Suprapubic skin (tissue), 4 donors: ENCODE data around the gene TRAPPC10.

ENCODE experiments used
- EP300 ChIP-seq: sonication (generic); formaldehyde crosslinking; IDR thresholded peaks from one replicate; pipeline ENCODE4 v1.6.1; 2017; ENCODE audit warnings: antibody characterized with exemption
- POLR2A ChIP-seq, 2 donors: fragments of 450-650 bp; IDR thresholded peaks; one replicate each; pipeline ENCODE4 v1.6.1; 2017; ENCODE audit warnings: antibody characterized with exemption in 2 of 2, mild to moderate bottlenecking in 2 of 2, moderate library complexity in 2 of 2
- POLR2AphosphoS5 ChIP-seq, 3 donors: sonication (generic); formaldehyde crosslinking; IDR thresholded peaks; one replicate each; pipeline ENCODE4 v1.6.1; 2017; ENCODE audit warnings: antibody characterized with exemption in 3 of 3
- TF ChIP-seq, protein P1 (sequence below), 2 donors: fragments of 200-600 bp in 1 of 2; fragments of 450-650 bp in 1 of 2; sonication (generic) in 1 of 2; IDR thresholded peaks; one replicate each; pipeline ENCODE4 v1.5.1; 2016 to 2019; ENCODE audit warnings: antibody characterized with exemption in 2 of 2, mild to moderate bottlenecking in 1 of 2, moderate library complexity in 1 of 2

- TF ChIP-seq, protein P1, sequence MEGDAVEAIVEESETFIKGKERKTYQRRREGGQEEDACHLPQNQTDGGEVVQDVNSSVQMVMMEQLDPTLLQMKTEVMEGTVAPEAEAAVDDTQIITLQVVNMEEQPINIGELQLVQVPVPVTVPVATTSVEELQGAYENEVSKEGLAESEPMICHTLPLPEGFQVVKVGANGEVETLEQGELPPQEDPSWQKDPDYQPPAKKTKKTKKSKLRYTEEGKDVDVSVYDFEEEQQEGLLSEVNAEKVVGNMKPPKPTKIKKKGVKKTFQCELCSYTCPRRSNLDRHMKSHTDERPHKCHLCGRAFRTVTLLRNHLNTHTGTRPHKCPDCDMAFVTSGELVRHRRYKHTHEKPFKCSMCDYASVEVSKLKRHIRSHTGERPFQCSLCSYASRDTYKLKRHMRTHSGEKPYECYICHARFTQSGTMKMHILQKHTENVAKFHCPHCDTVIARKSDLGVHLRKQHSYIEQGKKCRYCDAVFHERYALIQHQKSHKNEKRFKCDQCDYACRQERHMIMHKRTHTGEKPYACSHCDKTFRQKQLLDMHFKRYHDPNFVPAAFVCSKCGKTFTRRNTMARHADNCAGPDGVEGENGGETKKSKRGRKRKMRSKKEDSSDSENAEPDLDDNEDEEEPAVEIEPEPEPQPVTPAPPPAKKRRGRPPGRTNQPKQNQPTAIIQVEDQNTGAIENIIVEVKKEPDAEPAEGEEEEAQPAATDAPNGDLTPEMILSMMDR (IDR thresholded peaks at IDR 0.05): no peak
- TF ChIP-seq POLR2A (IDR thresholded peaks at IDR 0.05) (no peak), POLR2AphosphoS5 (IDR thresholded peaks at IDR 0.05) (no peak), EP300 (no peak)
Observed at GRCh38 chr21:44050276-44050675, 38.2 kb downstream of the TRAPPC10 start.
